Measurements from ENCODE around the gene MINDY4. TPM values are rescaled to one million over a fixed set of nuclear protein-coding genes. Genes with fewer than 3 reads are reported as not detected.
A peak's percentile ranks its signal among the peaks of the same experiment; 100 is the strongest.

MINDY4 gene
- total RNA-seq, 1 donor from 2014 or later: 5.3 TPM

- DNase-seq (ENCODE audit: low read depth): no peak
- Histone ChIP-seq H3K27me3 (ENCODE audit: control insufficient read depth, insufficient read depth, low read length) (no peaks in the 10 kb centered on the region), H3K36me3 (ENCODE audit: control insufficient read depth, insufficient read depth, low read length) (no peaks in the 10 kb centered on the region), H3K4me3 (ENCODE audit: low read depth, low read length) (no peak overlapping the region)
- TF ChIP-seq CTCF (IDR thresholded peaks at IDR 0.05; ENCODE audit: insufficient read depth, low read length, poor library complexity, severe bottlenecking): no peak
Measured at GRCh38 chr7:30913821-30914515, 142.8 kb downstream of the MINDY4 start.

GRCh38 chr7:30914596-30914995 lies 143.4 kb downstream of the MINDY4 start:
- DNase-seq (ENCODE audit: low read depth): peak; percentile 34
- no peaks in the 10 kb centered on the region for H3K27me3 ChIP-seq (ENCODE audit: control insufficient read depth, insufficient read depth, low read length)

GRCh38 chr7:30915005-30915601 lies 143.9 kb downstream of the MINDY4 start:
- no peak overlapping the region for H3K4me3 ChIP-seq (ENCODE audit: low read depth, low read length)
- no peak for DNase-seq (ENCODE audit: low read depth)
- no peaks in the 10 kb centered on the region for H3K36me3 ChIP-seq (ENCODE audit: control insufficient read depth, insufficient read depth, low read length)
- no peaks in the 10 kb centered on the region for H3K27me3 ChIP-seq (ENCODE audit: control insufficient read depth, insufficient read depth, low read length)
- no peak for TF ChIP-seq CTCF (IDR thresholded peaks at IDR 0.05; ENCODE audit: insufficient read depth, low read length, poor library complexity, severe bottlenecking)

More at GRCh38 chr7:30914596-30914995, 143.4 kb downstream of the MINDY4 start:
- Histone ChIP-seq H3K4me3 (ENCODE audit: low read depth, low read length) (no peak overlapping the region), H3K36me3 (ENCODE audit: control insufficient read depth, insufficient read depth, low read length) (no peaks in the 10 kb centered on the region)
- TF ChIP-seq CTCF (IDR thresholded peaks at IDR 0.05; ENCODE audit: insufficient read depth, low read length, poor library complexity, severe bottlenecking): no peak

- Histone ChIP-seq H3K4me3 (ENCODE audit: low read depth, low read length) (no peak overlapping the region), H3K27me3 (ENCODE audit: control insufficient read depth, insufficient read depth, low read length) (no peaks in the 10 kb centered on the region), H3K36me3 (ENCODE audit: control insufficient read depth, insufficient read depth, low read length) (no peaks in the 10 kb centered on the region)
- DNase-seq (ENCODE audit: low read depth): no peak
- TF ChIP-seq CTCF (IDR thresholded peaks at IDR 0.05; ENCODE audit: insufficient read depth, low read length, poor library complexity, severe bottlenecking): no peak
Measured at GRCh38 chr7:30915751-30916150, 144.5 kb downstream of the MINDY4 start.

- no peaks in the 10 kb centered on the region for H3K36me3 ChIP-seq (ENCODE audit: control insufficient read depth, insufficient read depth, low read length)
- H3K27me3 ChIP-seq (ENCODE audit: control insufficient read depth, insufficient read depth, low read length): no peaks in the 10 kb centered on the region
- no peak overlapping the region for H3K4me3 ChIP-seq (ENCODE audit: low read depth, low read length)
- DNase-seq (ENCODE audit: low read depth): no peak
- no peak for TF ChIP-seq CTCF (IDR thresholded peaks at IDR 0.05; ENCODE audit: insufficient read depth, low read length, poor library complexity, severe bottlenecking)
Measured at GRCh38 chr7:30916255-30916654, 145.0 kb downstream of the MINDY4 start.
